GM18526 (cell line): Measurements from ENCODE around the gene MYADML2.

Experiments
- POLR2A ChIP-seq: IDR thresholded peaks from 3 replicates; pipeline ENCODE4 v1.6.1; 2011; ENCODE audit not compliant: insufficient read length; ENCODE audit errors: extremely low read depth

Gene MYADML2

GRCh38 chr17:81899514-81900166 is 47.4 kb downstream of the MYADML2 start:
- TF ChIP-seq POLR2A = no peak

GRCh38 chr17:81898885-81899284 is 48.1 kb downstream of the MYADML2 start:
- no peak for TF ChIP-seq POLR2A

DNA sequence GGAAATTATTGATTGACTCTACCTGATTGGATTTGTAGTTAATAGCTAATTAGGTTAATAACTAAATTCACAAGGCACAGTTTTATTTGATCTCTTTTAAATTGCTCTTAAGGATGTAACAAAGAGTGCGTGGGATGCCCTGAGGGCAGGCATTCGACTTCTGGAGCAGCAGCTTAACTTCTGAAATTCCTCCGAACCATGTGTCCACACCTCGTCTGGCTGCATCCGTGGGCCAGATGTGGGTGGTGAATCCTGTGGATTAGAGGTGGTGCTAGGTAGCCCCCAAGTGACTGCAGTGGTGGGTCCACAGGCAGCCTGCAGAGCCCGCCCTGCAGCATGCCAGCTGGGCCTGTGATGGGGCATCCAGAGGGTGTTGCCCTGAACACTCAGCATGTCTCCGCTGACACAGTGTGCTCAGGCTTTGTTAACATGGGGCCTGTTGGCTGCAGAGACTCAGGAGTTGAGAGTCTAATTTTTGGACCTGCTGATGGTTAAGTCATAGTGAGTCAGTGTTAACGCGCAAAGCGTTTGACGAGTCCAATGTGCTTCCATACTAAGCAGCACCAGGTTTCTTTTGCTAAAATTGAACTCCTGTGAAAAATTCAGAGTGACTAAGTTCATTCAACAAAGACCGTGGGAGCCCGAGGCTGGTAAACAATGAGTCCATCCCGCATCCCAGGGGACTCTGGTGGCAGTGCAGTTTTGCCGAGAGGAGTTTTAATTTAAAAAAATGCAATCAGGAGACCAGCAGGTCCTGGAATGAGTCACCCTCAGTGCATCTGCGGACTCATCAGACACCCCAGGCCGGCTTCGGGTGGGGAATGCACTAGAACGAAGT is 48.8 kb downstream of the MYADML2 start:
- TF ChIP-seq POLR2A = no peak

DNA sequence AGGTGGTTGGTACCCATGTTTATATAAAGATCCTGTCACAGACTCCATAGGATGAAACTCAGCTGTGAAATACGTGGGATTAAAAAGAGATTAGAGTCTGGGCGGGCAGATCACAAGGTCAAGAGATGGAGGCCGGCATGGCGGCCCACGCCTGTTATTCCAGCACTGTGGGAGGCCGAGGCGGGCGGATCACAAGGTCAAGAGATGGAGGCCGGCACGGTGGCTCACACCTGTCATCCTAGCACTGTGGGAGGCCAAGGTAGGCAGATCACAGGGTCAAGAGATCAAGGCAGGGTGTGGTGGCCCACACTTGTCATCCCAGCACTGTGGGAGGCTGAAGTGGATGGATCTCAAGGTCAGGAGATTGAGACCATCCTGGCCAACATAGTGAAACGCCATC is 51.6 kb downstream of the MYADML2 start:
- TF ChIP-seq POLR2A = no peak

GRCh38 chr17:81891303-81891552 is 55.8 kb downstream of the MYADML2 start:
- no peak for TF ChIP-seq POLR2A

DNA sequence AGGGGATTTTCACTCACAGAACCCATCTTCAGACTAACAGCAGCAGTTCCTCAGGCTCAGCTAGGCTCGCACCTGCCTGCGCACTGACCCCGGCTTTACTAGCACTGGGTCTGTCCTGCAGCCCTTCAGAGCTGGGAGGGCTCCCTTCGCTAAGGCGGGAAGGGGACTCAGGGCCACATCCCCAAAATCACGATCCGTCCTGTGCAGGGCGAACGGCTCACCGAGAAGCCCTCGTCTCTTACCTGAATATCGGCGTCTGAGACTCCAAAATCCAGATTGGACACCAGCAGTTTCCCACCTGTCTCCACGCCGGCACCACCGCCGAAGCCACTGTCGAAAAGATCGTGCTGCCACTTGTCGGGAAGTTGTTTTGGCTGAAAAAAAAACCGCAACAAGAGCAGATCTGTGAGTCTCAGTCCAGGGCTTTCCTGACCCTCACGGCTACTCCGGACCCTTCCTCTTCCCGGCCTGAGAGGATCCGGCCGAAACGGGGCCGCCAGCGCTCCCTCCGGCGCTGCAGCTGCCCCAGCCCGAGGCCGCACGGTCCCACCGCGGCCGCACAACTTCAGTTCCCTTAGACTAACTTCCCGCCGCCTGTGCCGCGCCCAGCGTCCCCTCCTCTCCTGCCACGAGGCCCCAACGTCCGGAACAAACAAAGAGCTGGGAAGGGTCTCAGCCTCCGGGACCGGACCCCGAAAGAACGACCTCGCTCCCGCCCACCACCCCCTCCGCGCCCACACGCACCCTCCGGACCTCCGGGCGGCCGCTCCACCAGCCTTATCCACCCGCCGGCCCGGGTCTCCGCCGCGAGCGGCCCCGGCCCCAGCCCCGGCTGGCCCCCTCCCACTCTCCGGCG is 56.4 kb downstream of the MYADML2 start:
- TF ChIP-seq POLR2A = no peak
